ENCODE data around the gene ADAP1. TPM values are rescaled to one million over a fixed set of nuclear protein-coding genes. Genes with fewer than 3 reads are reported as not detected.

The ADAP1 gene
- total RNA-seq, 1 donor from 2014 or later = 5.2 TPM

DNA sequence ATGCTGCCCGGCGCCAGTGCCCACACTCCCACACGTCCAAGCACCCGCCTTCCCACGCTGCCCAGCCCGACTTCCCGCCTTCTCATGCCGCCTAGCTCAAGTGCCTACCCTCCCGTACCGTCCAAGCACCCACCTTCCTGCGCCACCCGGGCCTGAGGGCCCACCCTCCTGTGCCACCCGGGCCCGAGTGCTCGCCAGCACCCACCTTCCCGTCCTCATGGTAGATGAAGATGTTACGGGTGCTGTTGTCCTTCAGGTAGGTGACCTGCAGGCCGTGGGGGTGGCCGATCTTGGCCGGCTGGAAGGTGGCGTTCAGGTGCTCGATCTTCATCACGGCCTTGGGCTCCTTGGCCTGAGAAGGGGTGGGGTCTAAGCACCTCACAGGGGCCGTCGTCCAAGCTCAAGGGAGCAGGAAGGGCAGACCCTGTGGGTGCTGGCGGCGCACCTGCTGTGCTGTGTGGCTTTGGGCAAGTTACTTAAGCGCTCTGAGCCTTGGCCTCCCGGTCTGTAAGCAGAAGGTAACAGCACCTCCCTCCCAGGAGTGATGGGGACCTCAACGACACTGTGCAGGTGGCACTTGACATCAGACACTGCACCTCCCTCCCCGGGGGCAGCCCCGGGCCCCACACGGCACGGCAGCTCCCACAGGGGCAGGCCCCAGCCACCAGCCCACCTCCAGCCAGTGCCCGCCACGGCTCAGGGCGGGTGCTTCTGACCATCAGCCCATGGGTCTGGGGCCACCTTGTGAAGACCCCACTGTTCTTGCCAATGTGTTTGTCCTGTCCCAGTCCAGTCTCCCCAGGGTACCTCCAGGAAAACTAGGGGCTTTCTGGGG, 50.3 kb downstream of the ADAP1 start:
- no peak for DNase-seq (ENCODE audit: low read depth, low spot score)
- no peak overlapping the region for H3K27ac Mint-ChIP-seq (ENCODE audit: unreplicated experiment)
- H3K4me3 Mint-ChIP-seq = no peak overlapping the region
- no peaks in the 10 kb centered on the region for H3K4me1 Mint-ChIP-seq
- no peaks in the 10 kb centered on the region for H3K9me3 Mint-ChIP-seq
- H3K27me3 Mint-ChIP-seq (ENCODE audit: low read depth) = peaks cover 34% of the 10 kb centered on the region
- no peaks in the 10 kb centered on the region for H3K36me3 Mint-ChIP-seq (ENCODE audit: low read depth)
- TF ChIP-seq, protein P1, sequence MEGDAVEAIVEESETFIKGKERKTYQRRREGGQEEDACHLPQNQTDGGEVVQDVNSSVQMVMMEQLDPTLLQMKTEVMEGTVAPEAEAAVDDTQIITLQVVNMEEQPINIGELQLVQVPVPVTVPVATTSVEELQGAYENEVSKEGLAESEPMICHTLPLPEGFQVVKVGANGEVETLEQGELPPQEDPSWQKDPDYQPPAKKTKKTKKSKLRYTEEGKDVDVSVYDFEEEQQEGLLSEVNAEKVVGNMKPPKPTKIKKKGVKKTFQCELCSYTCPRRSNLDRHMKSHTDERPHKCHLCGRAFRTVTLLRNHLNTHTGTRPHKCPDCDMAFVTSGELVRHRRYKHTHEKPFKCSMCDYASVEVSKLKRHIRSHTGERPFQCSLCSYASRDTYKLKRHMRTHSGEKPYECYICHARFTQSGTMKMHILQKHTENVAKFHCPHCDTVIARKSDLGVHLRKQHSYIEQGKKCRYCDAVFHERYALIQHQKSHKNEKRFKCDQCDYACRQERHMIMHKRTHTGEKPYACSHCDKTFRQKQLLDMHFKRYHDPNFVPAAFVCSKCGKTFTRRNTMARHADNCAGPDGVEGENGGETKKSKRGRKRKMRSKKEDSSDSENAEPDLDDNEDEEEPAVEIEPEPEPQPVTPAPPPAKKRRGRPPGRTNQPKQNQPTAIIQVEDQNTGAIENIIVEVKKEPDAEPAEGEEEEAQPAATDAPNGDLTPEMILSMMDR (conservative IDR thresholded peaks at IDR 0.05) = no peak

DNA sequence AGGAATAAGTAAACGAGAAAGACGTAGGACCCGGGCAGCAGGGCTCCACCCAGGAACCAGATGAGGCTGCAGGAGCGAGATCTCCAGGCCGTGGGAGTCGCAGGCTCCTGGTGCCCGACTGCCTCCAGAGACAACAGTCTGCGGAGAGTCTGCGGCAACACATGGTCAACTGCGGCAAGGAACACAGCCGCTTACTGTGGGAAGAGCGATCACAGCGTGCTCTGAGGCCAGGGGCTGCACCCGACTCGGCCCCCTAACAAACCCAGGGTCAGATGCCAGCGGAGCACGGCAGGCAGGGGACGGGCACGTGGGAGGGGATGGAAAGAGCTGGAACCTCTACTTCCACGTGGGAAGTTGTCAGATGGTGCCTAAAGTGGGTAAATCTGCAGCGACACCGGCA, 51.5 kb downstream of the ADAP1 start:
- Mint-ChIP-seq H3K4me3 (no peak overlapping the region), H3K27ac (ENCODE audit: unreplicated experiment) (no peak overlapping the region), H3K36me3 (ENCODE audit: low read depth) (no peaks in the 10 kb centered on the region), H3K27me3 (ENCODE audit: low read depth) (peaks cover 34% of the 10 kb centered on the region), H3K9me3 (no peaks in the 10 kb centered on the region), H3K4me1 (no peaks in the 10 kb centered on the region)
- TF ChIP-seq, protein P1 (conservative IDR thresholded peaks at IDR 0.05) = no peak
- no peak for DNase-seq (ENCODE audit: low read depth, low spot score)

DNA sequence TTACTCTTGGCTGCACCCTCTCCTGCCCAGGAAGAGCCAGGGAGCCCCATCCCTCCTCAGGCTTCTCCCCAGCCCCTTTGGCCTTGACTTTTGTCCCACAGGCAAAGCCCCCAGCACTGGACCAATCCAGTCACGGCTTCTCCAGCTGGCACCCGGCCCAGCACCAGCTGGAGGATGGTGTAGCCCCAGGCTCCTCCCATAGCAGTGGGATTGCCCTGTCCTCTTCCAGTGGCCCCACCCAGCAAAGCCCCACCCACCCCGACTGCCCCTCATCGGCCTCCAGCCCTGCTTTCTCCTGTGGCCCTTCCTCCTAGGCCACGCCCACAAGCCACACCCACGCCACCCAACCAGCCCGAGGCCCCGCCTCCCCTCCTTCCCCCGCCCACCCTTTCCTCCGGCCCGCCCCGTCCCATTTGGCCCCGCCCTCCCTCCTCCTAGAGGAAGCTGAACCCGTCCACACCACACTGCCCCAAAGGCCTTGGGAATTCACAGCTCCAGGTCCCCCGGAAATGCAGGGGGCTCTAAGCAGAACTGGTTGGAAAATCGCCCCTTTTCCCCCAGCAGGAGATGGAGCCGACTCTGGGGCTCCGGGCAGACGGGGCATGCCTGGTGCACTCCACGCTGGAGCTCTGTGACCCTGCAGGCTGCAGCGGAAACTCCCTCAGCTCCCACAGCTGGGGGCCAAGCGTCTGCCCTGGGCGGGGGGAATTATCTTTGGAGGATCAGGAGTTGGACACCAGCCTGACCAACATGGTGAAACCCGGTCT, 52.9 kb downstream of the ADAP1 start:
- no peaks in the 10 kb centered on the region for H3K36me3 Mint-ChIP-seq (ENCODE audit: low read depth)
- H3K27ac Mint-ChIP-seq (ENCODE audit: unreplicated experiment) = no peak overlapping the region
- no peak overlapping the region for H3K4me3 Mint-ChIP-seq
- H3K4me1 Mint-ChIP-seq = no peaks in the 10 kb centered on the region
- no peaks in the 10 kb centered on the region for H3K9me3 Mint-ChIP-seq
- H3K27me3 Mint-ChIP-seq (ENCODE audit: low read depth) = peaks cover 25% of the 10 kb centered on the region
- TF ChIP-seq, protein P1 (conservative IDR thresholded peaks at IDR 0.05) = no peak
- peak; percentile 70 for DNase-seq (ENCODE audit: low read depth, low spot score)

DNA sequence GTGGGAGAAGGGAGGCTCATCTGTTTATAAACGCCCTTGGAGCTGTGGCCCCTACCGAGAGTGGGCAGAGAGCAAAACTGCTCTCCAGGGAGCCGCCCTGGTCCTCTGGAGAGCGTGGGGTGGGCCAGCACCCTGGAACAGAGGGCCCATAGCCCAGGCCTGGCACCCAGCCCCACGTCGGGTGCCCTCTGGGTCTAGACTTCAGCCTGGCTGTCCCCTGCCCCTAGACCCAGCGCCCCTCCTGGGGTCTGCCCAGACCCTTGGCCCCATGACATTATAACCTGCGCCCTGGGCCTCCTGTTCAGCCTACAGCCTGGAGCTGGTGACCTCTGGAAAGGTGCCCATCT, 53.5 kb downstream of the ADAP1 start:
- Mint-ChIP-seq H3K27ac (ENCODE audit: unreplicated experiment) (no peak overlapping the region), H3K4me1 (no peaks in the 10 kb centered on the region), H3K4me3 (no peak overlapping the region), H3K9me3 (no peaks in the 10 kb centered on the region), H3K27me3 (ENCODE audit: low read depth) (peaks cover 25% of the 10 kb centered on the region), H3K36me3 (ENCODE audit: low read depth) (peaks cover 4% of the 10 kb centered on the region)
- TF ChIP-seq, protein P1 (conservative IDR thresholded peaks at IDR 0.05) = no peak
- no peak for DNase-seq (ENCODE audit: low read depth, low spot score)

DNA sequence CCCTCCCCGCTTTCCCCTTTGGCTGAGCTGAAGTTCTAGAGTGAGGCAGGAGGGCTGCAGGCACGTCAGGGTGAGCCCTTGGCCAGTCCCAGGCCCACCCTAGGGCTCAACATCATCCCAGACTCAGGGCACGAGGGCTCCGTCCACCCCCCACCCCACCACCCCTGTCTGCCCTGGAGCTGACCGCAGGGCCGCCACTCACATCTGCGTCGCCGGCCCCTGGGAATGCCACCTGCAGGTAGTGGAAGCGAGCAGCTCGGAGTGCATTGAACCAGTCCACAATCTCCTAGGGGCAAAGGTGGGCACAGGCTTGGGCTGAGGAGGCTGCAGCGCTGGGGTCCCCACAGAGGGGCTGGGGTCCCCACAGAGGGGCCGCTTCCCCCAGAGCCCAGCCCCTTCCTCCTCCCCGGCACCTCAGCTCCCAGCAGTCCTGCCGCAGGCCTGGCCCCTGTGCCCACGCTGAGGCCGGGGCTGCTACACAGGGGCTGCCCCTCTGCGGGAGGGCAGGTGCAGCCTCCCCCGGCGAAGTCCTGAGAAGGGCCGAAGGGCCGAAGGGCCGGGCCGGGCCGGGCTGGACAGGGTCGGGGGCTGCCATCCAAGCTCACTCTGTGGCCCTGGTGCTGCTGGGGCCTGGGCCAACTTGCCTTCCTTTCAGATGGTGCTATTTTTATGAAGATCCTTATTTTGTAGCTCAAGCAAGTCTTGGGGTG, 54.0 kb downstream of the ADAP1 start:
- peaks cover 6% of the 10 kb centered on the region for H3K36me3 Mint-ChIP-seq (ENCODE audit: low read depth)
- TF ChIP-seq, protein P1 (conservative IDR thresholded peaks at IDR 0.05) = no peak
- H3K4me1 Mint-ChIP-seq = no peaks in the 10 kb centered on the region
- no peak for DNase-seq (ENCODE audit: low read depth, low spot score)
- H3K4me3 Mint-ChIP-seq = peak overlapping the region; percentile 31
- H3K27me3 Mint-ChIP-seq (ENCODE audit: low read depth) = peaks cover 20% of the 10 kb centered on the region
- no peaks in the 10 kb centered on the region for H3K9me3 Mint-ChIP-seq
- no peak overlapping the region for H3K27ac Mint-ChIP-seq (ENCODE audit: unreplicated experiment)
